NCI-H1436 (cell line): Measurements from ENCODE around the gene TWIST2.

Experiments used
- DNase-seq: peaks from one replicate; lab custom pipeline; 2025; lab: John Stamatoyannopoulos, UW

The TWIST2 gene

DNA sequence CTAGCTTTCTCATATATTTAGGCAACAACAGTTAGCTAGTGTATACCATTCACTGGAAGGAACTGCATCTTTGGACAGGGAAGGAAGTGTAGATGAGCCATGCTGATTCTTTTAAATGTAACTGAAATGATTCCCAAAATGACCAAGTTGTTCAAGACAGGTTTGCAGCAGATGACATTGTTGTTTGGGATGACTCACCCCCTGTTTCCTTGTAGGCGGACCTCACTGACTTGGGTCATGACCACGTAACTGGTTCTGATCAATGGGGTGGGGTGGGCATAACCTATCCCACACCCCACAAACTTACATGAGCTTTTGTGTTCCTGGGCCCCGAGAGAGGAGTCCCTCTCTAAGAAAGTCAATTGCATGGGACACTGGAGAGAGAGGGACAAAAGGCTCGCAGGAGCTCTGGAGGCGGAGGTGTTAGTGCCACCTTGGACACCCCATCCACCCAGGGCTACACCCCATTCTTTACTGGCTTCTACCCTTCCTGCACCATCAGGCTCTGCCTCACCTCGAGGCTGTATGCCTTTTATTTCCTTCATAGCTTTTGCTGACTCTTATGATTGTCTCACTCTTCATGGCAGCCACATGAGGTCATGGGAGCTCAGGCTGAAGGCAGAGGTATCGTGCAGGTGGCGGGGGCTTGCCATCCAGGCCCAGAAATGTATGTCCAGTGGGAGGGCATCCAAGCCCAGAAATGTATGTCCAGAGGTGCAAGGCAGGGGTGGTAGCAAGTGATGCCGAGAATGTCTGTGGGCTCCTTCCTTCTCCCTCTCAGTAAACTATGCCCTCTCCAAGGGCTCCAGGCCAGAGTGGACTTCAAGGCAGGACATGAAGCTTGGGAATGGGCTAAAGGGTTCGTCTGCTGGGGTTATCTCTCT, 108.0 kb downstream of the TWIST2 start:
- no peak for DNase-seq

DNA sequence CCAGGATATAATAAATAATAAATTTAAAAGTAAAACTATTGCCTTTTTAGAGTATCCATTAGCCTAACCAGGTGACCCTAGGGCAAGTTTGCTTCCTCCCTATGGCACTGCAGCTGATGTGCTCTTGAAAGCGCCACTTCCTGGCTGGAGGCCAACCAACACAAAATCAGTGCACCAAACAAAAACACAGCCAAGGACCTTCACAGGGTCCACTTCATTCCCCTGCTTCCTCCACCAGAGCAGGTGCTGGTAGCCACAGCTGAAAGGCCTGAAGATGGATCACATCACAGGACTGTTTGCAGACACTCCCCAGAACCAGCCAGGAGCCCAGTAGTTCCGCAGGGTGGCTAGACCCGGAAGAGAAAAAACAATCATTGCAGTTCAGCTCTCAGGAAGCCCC, 108.8 kb downstream of the TWIST2 start:
- DNase-seq = no peak
